Loucy (cell line): ENCODE results near the gene SSH3.

ENCODE experiments used
- H2AFZ ChIP-seq: fragments of 200-600 bp; sonication (generic); 2 replicates; pipeline ENCODE4 v1.6.0; 2016; ENCODE audit warnings: antibody characterized with exemption, mild to moderate bottlenecking, low read length, moderate library complexity
- H3F3A ChIP-seq: fragments of 200-600 bp; 2 replicates; pipeline ENCODE4 v1.6.0; 2016; ENCODE audit warnings: antibody characterized with exemption, low read depth, mild to moderate bottlenecking
- H3K27me3 ChIP-seq: fragments of 200-600 bp; sonication (generic); 2 replicates; pipeline ENCODE4 v1.6.1; 2014; ENCODE audit warnings: low read length, mild to moderate bottlenecking; ENCODE audit not compliant: insufficient read depth, poor library complexity, severe bottlenecking
- H3K36me3 ChIP-seq: fragments of 200-600 bp; sonication (generic); 2 replicates; pipeline ENCODE4 v1.6.1; 2016; ENCODE audit warnings: low read length; ENCODE audit not compliant: insufficient read depth
- H3K4me1 ChIP-seq: fragments of 200-600 bp; sonication (generic); 2 replicates; pipeline ENCODE4 v1.5.1; 2014; ENCODE audit warnings: low read length, mild to moderate bottlenecking; ENCODE audit not compliant: insufficient read depth, poor library complexity, severe bottlenecking
- H3K4me2 ChIP-seq: fragments of 200-600 bp; sonication (generic); 2 replicates; pipeline ENCODE4 v1.6.0; 2014; ENCODE audit warnings: antibody characterized with exemption, low read length, low read depth, mild to moderate bottlenecking; ENCODE audit not compliant: poor library complexity, severe bottlenecking
- H3K4me3 ChIP-seq: fragments of 200-600 bp; sonication (generic); 2 replicates; pipeline ENCODE4 v1.5.1; 2014; ENCODE audit warnings: low read length, mild to moderate bottlenecking, mixed read lengths; ENCODE audit not compliant: poor library complexity, severe bottlenecking
- H3K79me2 ChIP-seq: fragments of 200-600 bp; sonication (generic); 2 replicates; pipeline ENCODE4 v1.6.1; 2014; ENCODE audit warnings: low read length; ENCODE audit not compliant: insufficient read depth
- H3K9ac ChIP-seq: fragments of 200-600 bp; sonication (generic); 2 replicates; pipeline ENCODE4 v1.6.0; 2014; ENCODE audit warnings: mild to moderate bottlenecking, low read depth, low read length, moderate library complexity; ENCODE audit not compliant: poor library complexity, severe bottlenecking
- H3K9me2 ChIP-seq: fragments of 200-600 bp; sonication (generic); replicated peaks from 2 replicates; pipeline ENCODE4 v1.6.1; 2016; ENCODE audit warnings: low read depth, low read length, mixed read lengths
- H3K9me3 ChIP-seq: fragments of 200-600 bp; sonication (generic); 2 replicates; pipeline ENCODE4 v1.6.1; 2014; ENCODE audit warnings: mild to moderate bottlenecking, antibody characterized with exemption, low read length, low read depth; ENCODE audit not compliant: insufficient read depth
- H4K20me1 ChIP-seq: fragments of 200-600 bp; sonication (generic); 2 replicates; pipeline ENCODE4 v1.6.0; 2014; ENCODE audit warnings: antibody characterized with exemption, low read length, mild to moderate bottlenecking; ENCODE audit not compliant: insufficient read depth, poor library complexity, severe bottlenecking
- CTCF ChIP-seq: fragments of 200-600 bp; sonication (generic); conservative IDR thresholded peaks from 2 replicates; pipeline ENCODE4 v1.5.1; 2014; ENCODE audit warnings: mild to moderate bottlenecking, antibody characterized with exemption, low read length
- EZH2phosphoT487 ChIP-seq: fragments of 200-600 bp; IDR thresholded peaks from 2 replicates; pipeline ENCODE4 v1.6.1; 2018; ENCODE audit warnings: antibody characterized with exemption, mild to moderate bottlenecking, moderate library complexity, borderline replicate concordance

SSH3 gene

GRCh38 chr11:67288452-67289225 is 14.7 kb upstream of the SSH3 start:
- Histone ChIP-seq H3K27me3 (no peaks in the 10 kb centered on the region), H3K4me3 (peak overlapping the region; percentile 95), H3K9me2 (no peaks in the 10 kb centered on the region), H4K20me1 (peaks cover 30% of the 10 kb centered on the region), H3K9ac (peak overlapping the region; percentile 98), H3K4me2 (peak overlapping the region; percentile 90), H2AFZ (no peak overlapping the region), H3K4me1 (peaks cover 44% of the 10 kb centered on the region), H3F3A (peaks cover 6% of the 10 kb centered on the region), H3K9me3 (no peaks in the 10 kb centered on the region), H3K36me3 (peaks cover 42% of the 10 kb centered on the region; the same call in 1 of the 2 replicates), H3K79me2 (peaks cover 55% of the 10 kb centered on the region)
- no peak for TF ChIP-seq EZH2phosphoT487
- peak; percentile 48 for TF ChIP-seq CTCF

- Histone ChIP-seq H3K36me3 (peaks cover 40% of the 10 kb centered on the region; the same call in 1 of the 2 replicates), H4K20me1 (peaks cover 30% of the 10 kb centered on the region), H3K27me3 (no peaks in the 10 kb centered on the region), H3F3A (peaks cover 6% of the 10 kb centered on the region), H3K4me2 (peak within 1 kb of the TSS; percentile 90), H3K9me2 (no peaks in the 10 kb centered on the region), H3K4me3 (peak within 1 kb of the TSS; percentile 95), H2AFZ (no peak within 1 kb of the TSS), H3K79me2 (peaks cover 61% of the 10 kb centered on the region), H3K4me1 (peaks cover 44% of the 10 kb centered on the region), H3K9me3 (no peaks in the 10 kb centered on the region), H3K9ac (peak within 1 kb of the TSS; percentile 98)
- TF ChIP-seq EZH2phosphoT487: no peak
- TF ChIP-seq CTCF: no peak
Measured at GRCh38 chr11:67289226-67289650, 14.1 kb upstream of the SSH3 start, which contains the start of gene ANKRD13D. TSS of gene ANKRD13D (plus strand) at chr11:67289303. CDS start at chr11:67289461, 158 bp downstream.

- no peak overlapping the region for H2AFZ ChIP-seq
- peak overlapping the region; percentile 79 for H3K4me2 ChIP-seq
- no peaks in the 10 kb centered on the region for H3K9me3 ChIP-seq
- TF ChIP-seq EZH2phosphoT487 (no peak), CTCF (no peak)
- H3K79me2 ChIP-seq: peaks cover 67% of the 10 kb centered on the region
- no peaks in the 10 kb centered on the region for H3K27me3 ChIP-seq
- peak overlapping the region; percentile 81 for H3K9ac ChIP-seq
- no peaks in the 10 kb centered on the region for H3K9me2 ChIP-seq
- peaks cover 34% of the 10 kb centered on the region; the same call in 1 of the 2 replicates for H3K36me3 ChIP-seq
- peak overlapping the region; percentile 78 for H3K4me3 ChIP-seq
- peaks cover 44% of the 10 kb centered on the region for H3K4me1 ChIP-seq
- H4K20me1 ChIP-seq: peaks cover 30% of the 10 kb centered on the region
- H3F3A ChIP-seq: peaks cover 6% of the 10 kb centered on the region
Measured at GRCh38 chr11:67289651-67290479, 13.5 kb upstream of the SSH3 start.
